SHP77 treated with DMSO at 0.1 percent for 48 hours (cell line): ENCODE measurements around the gene CIB2.

Experiments used
- DNase-seq: peaks from one replicate; lab custom pipeline; 2025; lab: John Stamatoyannopoulos, UW

Gene CIB2

DNA sequence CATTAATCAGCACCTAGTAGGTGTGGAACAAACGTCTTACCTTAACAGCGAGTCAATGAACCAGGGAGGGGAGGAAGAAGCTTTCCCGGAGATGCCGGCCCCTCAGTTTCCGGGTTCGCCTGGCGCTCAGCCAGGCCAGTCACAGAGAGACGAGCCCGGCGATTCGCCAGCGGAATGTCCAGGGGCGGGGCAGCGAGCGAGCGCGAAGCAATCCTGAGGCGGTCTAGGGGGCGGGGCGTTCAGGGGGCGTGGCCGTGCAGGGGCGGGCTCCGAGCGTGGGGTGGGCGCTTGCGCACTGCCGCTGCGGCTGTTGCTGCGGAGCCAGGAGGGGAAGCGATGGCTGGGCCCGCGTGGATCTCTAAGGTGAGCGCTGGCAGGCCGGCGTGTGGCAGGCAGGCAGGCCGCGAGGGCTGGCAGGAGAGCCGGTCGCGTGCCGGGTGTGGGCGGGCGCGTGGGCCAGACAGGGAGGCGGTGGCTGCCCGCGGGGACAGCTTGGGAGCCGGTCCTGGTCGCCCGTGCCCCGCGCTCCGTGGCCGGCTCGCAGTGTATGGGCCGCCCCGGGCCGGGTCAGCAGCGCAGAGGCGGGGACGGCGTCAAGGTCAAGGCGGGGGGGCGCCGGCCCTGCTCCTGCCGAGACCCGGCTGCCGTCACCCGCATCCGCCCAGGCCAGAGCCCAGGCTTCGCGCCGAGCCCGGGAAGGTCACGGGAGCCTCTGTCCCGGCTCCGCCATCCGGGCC lies 18.0 kb upstream of the CIB2 start, which contains the start of gene IDH3A:
IDH3A (plus strand) TSS at position 295 of the 737 bp plus-strand sequence; CDS start at position 337, 42 bp downstream.
- DNase-seq = peak; percentile 79

DNA sequence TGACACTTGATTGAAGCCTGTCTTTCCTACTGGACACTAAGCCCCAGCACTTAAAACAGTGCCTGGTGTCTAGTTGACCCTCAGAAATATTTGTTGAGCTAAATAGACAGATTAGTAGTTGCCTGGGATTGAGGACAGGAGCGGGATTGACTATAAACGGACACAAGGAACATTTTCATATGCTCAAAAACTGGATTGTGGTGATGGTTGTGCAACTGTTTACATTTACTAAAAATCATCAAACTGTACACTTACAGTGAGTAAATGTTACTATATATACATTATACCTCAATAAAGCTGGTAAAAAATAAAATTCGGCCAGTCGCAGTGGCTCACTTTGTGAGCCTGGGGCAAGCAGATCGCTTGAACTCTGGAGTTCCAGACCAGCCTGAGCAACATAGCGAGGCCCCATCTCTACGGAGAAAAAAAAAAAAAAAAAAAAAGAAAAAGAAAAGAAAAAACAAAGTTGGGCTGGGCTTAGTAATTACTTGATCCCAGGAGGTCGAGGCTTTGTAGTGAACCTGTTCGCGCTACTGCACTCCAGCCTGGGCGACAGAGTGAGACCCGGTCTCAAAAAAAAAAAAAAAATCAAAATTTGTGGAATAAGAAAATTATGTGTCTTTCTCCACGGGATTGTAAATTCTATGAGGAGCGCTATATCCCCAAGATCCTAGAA lies 17.3 kb upstream of the CIB2 start:
- DNase-seq = no peak

DNA sequence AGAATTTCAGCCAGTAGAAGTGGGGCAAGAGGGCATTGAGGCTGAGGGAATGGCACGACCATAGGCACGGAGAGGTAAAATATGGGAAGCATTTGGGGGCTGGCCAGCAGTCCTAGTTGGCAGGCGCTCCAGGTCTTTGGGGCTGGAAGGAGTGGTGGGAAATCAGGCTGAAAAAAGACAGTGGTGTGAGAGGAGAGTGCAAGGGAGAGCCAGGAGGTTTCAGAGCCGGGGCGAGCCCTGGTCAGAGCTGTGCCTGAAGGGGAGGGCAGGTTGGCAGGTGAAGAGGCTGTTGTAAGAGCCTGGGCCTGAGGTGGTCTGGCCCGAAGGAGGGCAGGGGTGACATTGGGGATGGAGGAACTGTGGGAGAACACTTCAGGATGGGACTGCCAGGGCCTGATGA lies 16.3 kb upstream of the CIB2 start:
- DNase-seq = no peak

DNA sequence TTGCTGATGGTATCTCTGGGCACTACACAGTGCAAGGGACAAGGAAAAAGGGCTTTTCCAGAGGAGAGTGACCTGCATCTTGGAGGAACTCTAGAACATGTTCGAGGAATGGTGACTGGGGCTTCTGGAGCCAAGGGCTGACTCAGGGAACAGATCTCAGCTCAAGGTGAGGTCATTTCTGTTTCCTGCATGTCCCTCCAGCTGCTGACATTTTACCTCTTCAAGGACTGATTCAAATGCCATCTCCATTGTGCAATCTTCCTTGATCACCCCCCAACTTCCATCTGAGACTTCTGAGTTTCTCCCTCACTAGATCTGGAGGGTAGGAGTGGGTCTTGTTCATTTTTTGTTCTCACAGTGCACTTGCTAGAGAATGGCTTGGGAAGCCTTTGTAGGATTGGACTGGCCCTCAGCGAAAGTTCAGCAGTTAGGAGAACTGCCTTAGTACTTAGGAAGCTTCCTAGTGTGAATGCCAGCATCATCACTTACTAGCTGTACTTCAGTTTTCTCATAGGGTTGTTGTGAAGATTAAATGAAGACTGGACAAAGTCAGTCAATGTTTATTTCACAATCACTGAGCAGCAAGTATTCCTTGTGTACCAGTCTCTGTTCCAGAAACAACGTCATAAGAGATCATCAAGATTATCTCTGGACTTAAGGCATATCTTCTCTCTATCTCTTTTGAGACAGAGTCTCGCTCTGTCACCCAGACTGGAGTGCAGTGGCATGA lies 15.3 kb upstream of the CIB2 start:
- no peak for DNase-seq

DNA sequence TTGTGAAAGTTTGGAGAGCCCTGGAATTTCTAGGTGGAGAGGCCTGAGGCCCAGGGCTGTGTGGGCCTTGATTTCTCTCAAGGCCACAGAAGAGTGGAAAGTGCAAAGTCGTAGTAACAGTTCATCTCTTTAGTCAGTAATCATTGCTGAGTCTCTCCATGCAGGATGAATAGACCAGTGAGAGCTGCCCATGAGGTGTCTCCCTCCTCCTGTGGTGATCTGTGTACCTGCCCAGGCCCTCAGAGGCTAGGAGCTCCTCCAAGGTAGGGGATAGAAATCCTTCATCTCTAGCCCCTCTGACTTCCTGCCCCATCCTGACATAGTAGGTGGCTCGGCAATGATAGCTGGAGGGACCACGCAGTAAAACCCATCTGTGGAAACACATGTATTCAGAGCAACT lies 11.1 kb upstream of the CIB2 start:
- DNase-seq = no peak

DNA sequence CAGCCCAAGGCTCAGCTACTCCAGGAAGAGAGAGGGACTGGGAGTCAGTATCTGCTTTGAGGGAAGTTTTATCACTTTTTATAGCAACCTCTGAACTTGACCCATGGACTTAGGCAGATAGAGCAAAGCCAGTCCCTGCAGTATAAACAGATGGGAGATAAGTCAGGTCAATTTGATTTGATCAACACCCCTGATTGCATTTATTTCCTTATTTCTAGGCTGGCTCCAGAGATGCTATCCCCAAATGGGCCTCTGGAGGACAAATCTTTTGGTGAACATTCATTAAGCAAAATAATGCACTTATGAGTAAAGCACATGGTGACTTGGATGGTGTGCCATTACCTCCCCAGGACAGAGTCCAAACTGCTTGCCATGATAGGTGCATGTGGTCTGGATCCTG lies 9.0 kb upstream of the CIB2 start:
- DNase-seq = no peak

DNA sequence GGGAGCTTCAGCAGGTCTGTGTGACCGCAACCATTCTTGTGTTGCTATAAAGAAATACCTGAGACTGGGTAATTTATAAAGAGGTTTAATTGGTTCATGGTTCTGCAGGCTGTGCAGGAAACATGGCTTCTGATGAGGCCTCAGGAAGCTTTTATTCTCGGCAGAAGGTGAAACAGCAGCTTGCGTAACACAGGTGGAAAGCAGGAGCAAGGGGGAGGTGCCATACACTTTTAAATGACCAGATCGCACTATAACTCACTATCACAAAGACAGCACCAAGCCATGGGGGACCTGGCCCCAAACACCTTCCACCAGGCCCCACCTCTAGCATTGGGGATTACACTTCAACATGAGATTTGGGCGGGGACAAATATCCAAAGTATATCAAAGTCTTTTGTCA lies 8.3 kb upstream of the CIB2 start:
- no peak for DNase-seq

DNA sequence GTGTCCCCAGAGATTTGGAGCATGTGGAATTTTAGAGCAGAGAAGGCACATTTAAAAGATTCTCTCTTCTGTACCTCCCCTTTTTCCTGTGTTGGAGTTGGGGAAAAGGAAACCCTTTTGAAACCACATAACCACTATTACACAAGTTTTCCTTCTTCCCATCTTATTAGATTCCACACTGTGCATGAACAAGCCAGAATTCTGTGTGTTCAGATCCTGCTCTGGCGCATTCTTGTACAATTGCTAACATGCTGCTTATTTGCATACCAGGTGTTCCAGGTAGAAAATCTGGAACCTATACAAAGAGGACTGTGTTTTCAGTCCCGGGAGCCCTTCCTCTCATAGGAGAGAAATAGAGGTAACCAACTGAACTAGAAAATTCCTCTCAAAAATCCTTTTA lies 2.6 kb upstream of the CIB2 start:
- DNase-seq = no peak

DNA sequence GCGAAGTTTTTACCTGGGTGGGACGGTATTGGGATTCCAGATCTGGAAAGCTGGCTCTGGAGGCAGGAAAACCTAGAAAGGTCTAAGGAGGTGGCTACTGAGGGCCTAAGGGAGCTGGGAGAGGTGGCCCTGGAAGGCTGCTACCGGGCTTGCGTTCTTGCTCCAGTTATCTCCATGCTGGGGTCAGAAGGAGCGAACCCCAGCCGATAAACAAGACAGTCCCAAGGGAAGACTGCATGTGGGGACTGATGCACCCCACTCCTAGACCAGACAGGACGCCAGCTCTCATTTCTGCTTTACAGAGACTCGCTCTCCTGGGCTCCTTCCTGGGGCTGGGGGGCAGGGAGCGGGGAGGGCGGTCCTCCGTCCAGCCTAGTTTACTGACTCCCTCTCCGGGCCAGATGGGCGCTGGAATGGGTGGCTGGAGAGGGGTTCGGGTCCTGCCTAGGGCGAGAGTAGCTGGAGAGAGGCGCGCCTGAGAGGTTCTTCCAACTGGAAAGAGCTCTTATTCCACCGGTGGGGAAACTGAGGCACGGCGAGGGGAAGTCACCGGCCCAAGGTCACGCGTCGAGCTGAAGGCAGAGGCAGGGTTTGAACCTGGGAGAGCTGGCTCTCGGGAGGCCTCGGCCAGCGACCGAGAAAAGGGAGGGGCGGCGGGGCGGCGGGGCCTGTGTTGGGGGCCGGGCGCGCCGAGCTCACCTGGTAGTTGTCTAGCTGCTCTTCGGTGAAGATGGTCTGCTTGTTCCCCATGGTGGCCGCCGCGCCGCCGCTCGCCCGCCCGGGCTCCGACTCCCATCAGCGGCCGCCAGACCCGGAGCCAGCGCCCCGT lies 565 bp downstream of the CIB2 start:
- no peak for DNase-seq

DNA sequence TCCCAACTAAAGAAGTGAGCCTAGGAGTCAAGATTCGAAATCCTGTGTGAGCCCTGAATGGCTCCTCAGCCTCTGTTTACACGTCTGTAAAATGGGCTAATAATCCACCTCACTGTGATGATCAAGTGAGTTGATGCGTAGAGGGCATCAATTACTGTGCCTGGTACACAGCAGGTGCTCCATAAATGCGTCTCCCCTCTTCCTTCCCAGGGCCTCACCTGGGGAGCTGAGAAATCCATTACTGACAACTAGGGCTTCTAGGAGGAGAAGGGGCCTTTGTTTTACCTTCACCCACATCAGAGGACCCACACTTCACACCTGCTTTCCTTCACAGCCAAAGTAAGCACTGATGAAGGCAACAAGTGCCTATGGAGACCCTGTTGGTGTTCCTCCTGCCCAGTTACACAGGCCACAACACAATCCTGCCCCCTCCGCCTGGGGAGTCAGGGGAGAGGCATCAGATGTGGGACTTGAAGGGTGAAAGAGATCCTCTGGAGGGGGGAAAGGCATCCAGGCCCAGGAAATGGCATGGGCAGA lies 1.4 kb downstream of the CIB2 start:
- DNase-seq = no peak

DNA sequence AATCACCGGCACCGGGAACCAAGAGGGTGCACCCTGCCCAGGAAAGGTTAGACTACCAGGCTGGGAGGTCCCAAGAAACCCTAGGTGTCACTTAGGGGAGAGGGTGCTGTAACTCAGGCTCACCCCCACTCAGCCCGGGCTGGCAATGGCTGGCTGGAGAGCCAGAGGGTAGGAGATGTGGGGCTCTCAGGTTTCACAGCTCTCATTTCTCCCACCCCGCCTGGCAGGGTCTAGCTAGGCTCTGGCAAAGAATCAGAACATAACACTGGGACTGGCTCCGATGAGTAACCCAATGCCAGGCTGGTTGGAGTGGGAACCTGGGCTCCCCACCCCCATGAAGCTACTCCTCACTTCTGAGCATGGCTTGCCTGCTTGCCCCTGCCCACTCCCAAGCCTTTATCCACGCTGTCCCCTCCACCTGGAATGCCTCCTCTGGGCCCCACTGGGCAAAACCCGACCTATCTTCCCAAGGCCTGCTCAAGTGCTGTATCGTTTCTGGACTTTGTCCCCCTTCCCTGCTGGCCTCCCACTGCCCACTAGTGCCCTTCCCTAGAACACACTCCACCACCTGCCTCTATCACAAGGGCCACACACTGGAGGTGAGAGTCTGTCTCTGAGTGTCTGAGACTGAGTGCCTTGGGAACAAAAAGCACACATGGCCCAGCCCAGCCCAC lies 2.0 kb downstream of the CIB2 start:
- DNase-seq = no peak

DNA sequence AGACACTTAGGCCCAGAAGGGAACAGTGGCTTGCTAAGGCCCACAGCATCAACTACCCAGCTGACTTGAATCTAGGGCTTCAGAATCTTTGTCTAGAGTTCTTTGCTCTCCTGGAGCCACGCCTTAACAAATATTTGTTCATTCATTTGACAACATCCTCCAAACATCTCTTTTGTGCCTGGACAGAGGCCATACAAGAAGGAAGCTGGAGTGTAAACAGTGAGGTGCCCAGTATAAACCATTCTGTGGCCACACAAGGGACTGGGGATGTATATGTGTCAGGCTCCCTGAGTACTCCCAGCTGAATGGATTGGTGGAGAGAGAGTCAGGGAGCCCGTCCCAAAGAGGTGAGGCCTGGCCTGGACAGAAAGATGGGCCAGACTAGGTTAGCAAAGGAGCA lies 3.4 kb downstream of the CIB2 start:
- DNase-seq = no peak

DNA sequence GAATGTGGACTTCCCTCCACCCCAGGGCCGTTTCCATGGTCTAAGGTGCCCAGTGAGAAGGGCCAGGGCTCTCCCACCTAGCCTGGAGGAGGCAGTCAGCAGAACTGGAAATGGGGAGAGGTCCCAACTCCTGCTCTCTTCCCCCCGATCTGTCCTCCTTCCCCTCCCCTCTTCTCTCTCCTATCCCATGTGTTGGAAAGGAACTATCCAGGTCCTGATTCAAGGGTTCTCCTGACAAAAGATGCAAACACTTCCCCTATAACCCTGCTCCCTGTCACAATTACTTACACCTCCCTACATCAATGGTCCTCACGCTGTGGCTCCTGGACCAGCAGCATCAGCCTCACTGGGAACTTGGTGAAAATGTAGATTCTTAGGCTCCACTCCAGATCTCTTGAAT lies 6.0 kb downstream of the CIB2 start:
- DNase-seq = no peak

DNA sequence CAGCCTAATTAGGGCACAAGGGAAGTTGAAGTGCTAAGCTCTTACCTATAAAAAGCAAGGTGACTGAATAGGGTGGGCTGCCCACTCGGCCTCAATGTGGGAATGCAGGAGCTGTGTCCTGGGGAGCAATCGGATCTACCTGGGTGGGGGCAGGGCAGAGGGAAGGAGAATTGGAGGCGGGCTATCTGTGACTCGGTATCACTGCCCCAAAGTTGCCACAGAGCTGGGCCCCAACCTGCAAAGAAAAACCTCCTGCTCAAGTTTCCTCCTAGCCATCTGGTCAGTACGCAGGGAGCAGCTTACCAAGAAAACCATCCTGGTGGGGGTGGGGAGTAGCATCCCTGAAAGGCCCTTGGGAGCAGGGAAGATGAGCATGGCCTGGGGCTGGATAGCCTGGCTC lies 10.7 kb downstream of the CIB2 start:
- no peak for DNase-seq

DNA sequence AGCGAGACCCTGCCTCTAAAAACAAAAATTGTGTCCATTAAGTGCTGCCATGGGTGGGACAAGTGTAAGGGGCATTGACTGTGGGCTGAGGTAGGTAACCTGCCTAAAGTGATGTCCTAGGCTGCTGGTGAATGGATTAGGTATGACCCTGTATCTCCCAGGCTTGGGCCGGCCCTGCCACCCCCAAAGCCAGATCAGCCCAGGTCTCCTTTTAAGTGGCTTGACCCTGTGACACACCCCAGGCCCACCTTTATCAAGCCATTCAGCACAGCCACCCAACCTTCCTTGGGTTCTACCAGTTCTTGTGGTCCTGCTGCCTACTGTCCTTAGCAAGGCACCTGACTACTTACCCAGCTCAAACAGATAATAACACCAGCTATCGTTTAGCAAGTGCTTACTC lies 18.7 kb downstream of the CIB2 start:
- no peak for DNase-seq

DNA sequence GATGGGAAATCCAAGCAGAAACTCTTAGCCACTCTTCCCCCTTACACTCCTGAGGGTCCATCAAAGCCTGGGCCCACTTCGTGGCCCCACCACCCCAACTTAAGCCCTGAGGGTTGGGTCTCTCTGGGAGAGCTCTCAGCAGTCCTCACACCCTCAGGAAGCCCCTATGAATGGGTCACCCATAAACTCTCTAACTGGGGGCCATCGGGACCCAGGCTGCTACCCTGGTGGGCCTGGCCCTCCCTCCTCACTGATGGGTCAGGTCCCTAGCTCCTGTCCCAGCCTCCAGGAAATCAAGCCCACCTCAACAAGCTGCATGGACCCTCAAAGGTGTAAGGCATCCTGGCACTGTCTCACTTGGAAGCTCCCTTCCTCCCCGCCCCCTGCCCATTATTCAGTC lies 19.5 kb downstream of the CIB2 start:
- DNase-seq = no peak

DNA sequence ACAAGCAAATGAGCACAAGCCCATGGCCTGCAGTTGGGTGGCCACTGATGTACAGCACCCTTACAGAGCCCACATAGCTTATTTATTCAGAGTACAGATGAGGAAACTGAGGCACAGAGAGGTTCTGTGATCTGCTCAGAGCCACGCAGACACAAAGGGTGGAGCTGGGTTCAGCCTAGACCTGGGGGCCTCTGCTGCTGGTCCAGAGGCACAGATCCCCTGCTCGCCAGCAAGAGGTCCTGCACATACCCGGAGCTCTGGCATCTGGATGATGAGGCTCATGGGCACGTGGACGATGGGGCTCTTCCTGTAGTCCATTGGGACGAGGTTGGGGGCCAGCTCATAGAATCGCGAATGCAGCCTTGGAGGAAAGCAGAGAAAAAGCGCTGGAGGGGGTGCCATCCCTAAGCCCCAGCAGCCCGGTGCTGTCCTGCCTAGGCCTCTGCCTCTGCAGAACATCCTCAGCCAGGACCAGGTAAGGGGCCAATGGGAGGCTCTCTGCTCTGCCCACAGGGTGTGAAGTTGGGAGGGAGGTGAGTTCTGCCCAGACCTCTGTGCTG lies 20.2 kb downstream of the CIB2 start:
- no peak for DNase-seq

DNA sequence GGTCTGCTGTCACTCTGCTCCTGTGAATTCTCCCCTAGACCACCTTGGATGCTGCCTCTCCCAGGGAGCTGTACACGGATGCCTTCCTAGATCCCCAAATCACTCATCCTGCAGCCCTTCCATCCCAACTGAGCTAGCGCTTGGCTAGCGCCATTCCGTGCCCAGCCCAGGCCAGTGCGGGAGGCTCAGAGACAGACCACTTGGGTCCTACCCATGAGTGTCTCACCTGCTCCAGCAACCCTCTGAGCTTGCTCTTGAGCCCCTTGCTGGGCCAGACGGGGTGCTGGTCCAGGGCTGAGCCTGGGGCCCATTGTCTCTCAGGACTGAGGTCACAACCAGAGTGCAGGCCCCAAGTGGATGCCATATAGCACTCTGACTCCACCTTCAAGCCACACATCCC lies 21.1 kb downstream of the CIB2 start:
- no peak for DNase-seq

DNA sequence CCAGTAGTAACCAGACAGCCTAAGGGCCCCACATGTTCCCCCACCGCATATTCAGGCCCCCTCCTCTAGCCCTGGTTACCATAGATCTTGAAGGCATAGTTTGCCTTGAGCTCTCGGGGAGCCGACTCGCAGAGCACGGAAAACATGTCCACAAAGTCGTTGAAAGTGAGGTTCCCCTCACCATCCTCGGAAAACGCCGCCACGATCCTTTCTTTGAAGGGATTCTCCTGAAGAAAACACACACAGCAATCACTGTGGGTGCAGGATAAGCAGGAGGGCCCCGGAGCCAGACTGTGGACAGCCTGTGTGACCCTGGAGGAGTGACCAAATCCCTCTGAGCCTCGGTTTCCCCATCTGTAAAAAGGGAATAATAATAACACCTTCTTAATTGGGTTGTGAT lies 22.1 kb downstream of the CIB2 start:
- no peak for DNase-seq

DNA sequence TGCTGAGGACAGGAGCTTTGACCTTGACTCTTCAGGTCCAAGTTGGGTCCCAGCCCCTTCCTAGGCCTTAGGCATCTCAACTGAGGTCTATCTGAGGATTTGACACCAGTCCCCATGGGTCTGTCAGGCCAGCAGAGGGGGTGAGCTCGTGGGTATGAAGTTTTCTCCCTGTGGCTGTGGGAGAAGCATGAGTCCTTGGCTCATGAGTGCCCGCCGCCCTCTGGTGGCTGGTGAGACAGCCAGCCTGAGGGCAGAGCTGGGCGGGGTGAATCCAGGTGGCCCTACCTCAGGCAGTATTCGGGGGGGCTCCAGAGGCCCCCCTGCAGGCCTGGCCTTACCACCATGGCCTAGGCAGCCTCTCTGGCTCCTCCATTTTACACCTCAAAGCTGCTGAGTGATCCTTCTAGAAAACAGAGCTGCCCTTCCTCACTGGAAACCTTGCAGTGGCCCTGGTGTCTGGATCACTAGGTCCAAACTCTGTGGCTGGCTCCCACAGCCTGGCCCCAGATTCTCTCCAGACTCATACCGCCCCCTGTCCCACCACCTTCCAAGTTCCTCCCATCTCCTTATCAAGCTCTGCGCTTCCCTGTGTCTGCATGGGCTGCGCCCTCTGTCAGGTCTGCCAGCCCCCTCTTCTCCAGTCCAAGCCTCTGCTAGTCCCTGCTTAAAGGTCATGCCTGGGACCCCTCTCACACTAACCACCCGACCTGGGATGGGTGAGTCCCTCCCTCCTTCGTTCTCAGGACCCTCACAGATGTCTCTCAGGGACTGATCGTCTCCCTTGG lies 22.8 kb downstream of the CIB2 start:
- DNase-seq = peak; percentile 34
